ENCODE data around the gene AP2A2. TPM values are rescaled to one million over a fixed set of nuclear protein-coding genes. Genes with fewer than 3 reads are reported as not detected.

AP2A2 gene
- total RNA-seq, 4 donors from 2014 or later, result 21.2 to 26.1 (median 25.7) TPM

GRCh38 chr11:888310-889212 lies 37.1 kb upstream of the AP2A2 start:
- Histone ChIP-seq H3K4me3 (no peak overlapping the region), H3K9me3 (no peaks in the 10 kb centered on the region), H3K27ac (no peak overlapping the region), H3K4me1 (peaks cover 0 to 5% of the 10 kb centered on the region in 2 donors), H3K36me3 (peaks cover 0 to 4% of the 10 kb centered on the region in 2 donors), H3K27me3 (no peaks in the 10 kb centered on the region)
- intact Hi-C loops (cut with DNase I; ENCODE audit: low total_unique reads), result no loop called here
- in situ Hi-C loops (cut with MboI; ENCODE audit: low sequenced_read_pairs in 4 of 4), result no loop called here
- no peak for ATAC-seq
- TF ChIP-seq POLR2A (IDR thresholded peaks at IDR 0.05), result no peak
- TF ChIP-seq CTCF (IDR thresholded peaks at IDR 0.05 in 4 of 5, conservative IDR thresholded peaks at IDR 0.05 in 1 of 5), result no peak
- DNase-seq, result no peak

GRCh38 chr11:889257-889656 lies 36.4 kb upstream of the AP2A2 start:
- Histone ChIP-seq H3K9me3 (no peaks in the 10 kb centered on the region), H3K36me3 (no peaks in the 10 kb centered on the region), H3K4me3 (no peak overlapping the region), H3K27ac (no peak overlapping the region), H3K27me3 (no peaks in the 10 kb centered on the region), H3K4me1 (peaks cover 0 to 5% of the 10 kb centered on the region in 2 donors)
- TF ChIP-seq POLR2A (IDR thresholded peaks at IDR 0.05) (no peak), CTCF (IDR thresholded peaks at IDR 0.05 in 4 of 5, conservative IDR thresholded peaks at IDR 0.05 in 1 of 5) (no peak)
- ATAC-seq (no peak), DNase-seq (no peak)
- in situ Hi-C loops (cut with MboI; ENCODE audit: low sequenced_read_pairs in 4 of 4), result no loop called here
- intact Hi-C loops (cut with DNase I; ENCODE audit: low total_unique reads), result no loop called here

GRCh38 chr11:889687-890475 lies 35.8 kb upstream of the AP2A2 start:
- no peaks in the 10 kb centered on the region for H3K9me3 ChIP-seq
- TF ChIP-seq POLR2A (IDR thresholded peaks at IDR 0.05) (no peak), CTCF (IDR thresholded peaks at IDR 0.05 in 4 of 5, conservative IDR thresholded peaks at IDR 0.05 in 1 of 5) (no peak)
- intact Hi-C loops (cut with DNase I; ENCODE audit: low total_unique reads) (no loop called here), in situ Hi-C loops (cut with MboI; ENCODE audit: low sequenced_read_pairs in 4 of 4) (no loop called here)
- H3K27me3 ChIP-seq, result no peaks in the 10 kb centered on the region
- H3K27ac ChIP-seq, result no peak overlapping the region
- H3K4me3 ChIP-seq, result no peak overlapping the region
- no peaks in the 10 kb centered on the region for H3K36me3 ChIP-seq
- DNase-seq, result no peak
- ATAC-seq, result no peak
- H3K4me1 ChIP-seq, result peaks cover 0 to 5% of the 10 kb centered on the region in 2 donors

GRCh38 chr11:890794-891540 lies 34.7 kb upstream of the AP2A2 start:
- in situ Hi-C loops (cut with MboI; ENCODE audit: low sequenced_read_pairs in 4 of 4) (no loop called here), intact Hi-C loops (cut with DNase I; ENCODE audit: low total_unique reads) (no loop called here)
- no peak for TF ChIP-seq CTCF (IDR thresholded peaks at IDR 0.05 in 4 of 5, conservative IDR thresholded peaks at IDR 0.05 in 1 of 5)
- peaks cover 0 to 5% of the 10 kb centered on the region in 2 donors for H3K4me1 ChIP-seq
- DNase-seq (no peak), ATAC-seq (no peak)
- H3K9me3 ChIP-seq, result no peaks in the 10 kb centered on the region
- no peak overlapping the region for H3K27ac ChIP-seq
- H3K36me3 ChIP-seq, result no peaks in the 10 kb centered on the region
- no peak overlapping the region for H3K4me3 ChIP-seq
- H3K27me3 ChIP-seq, result no peaks in the 10 kb centered on the region
